CD4-positive, alpha-beta T cell treated with Interleukin-6 for 4 hours (primary cell): ENCODE measurements around the gene INSM1.

Source experiments
- DNase-seq: peaks from one replicate; pipeline ENCODE4 v3.0.0-alpha.2; 2020; ENCODE audit warnings: mixed read lengths

The INSM1 gene

GRCh38 chr20:20363434-20363798 is 4.5 kb upstream of the INSM1 start:
- DNase-seq, result no peak

- DNase-seq, result no peak
Observed at GRCh38 chr20:20363799-20364592, 3.9 kb upstream of the INSM1 start.

GRCh38 chr20:20364593-20365479 is 3.1 kb upstream of the INSM1 start:
- no peak for DNase-seq

- no peak for DNase-seq
Observed at GRCh38 chr20:20365480-20366161, 2.3 kb upstream of the INSM1 start.

GRCh38 chr20:20366551-20366875 is 1.4 kb upstream of the INSM1 start:
- no peak for DNase-seq

- DNase-seq, result no peak
Observed at GRCh38 chr20:20366876-20367574, 879 bp upstream of the INSM1 start.

GRCh38 chr20:20368418-20369249 is 730 bp downstream of the INSM1 start:
- DNase-seq, result no peak

GRCh38 chr20:20369250-20370093 is 1.6 kb downstream of the INSM1 start:
- no peak for DNase-seq

- no peak for DNase-seq
Observed at GRCh38 chr20:20370094-20370575, 2.2 kb downstream of the INSM1 start.

- no peak for DNase-seq
Observed at GRCh38 chr20:20371083-20371482, 3.2 kb downstream of the INSM1 start.

- DNase-seq, result no peak
Observed at GRCh38 chr20:20371681-20372080, 3.8 kb downstream of the INSM1 start.

- DNase-seq, result no peak
Observed at GRCh38 chr20:20373091-20373571, 5.2 kb downstream of the INSM1 start.

GRCh38 chr20:20375862-20376261 is 8.0 kb downstream of the INSM1 start:
- DNase-seq, result no peak

GRCh38 chr20:20386192-20386591 is 18.3 kb downstream of the INSM1 start:
- DNase-seq, result no peak

- DNase-seq, result no peak
Observed at GRCh38 chr20:20390393-20390792, 22.5 kb downstream of the INSM1 start.

GRCh38 chr20:20391115-20391514 is 23.2 kb downstream of the INSM1 start:
- no peak for DNase-seq

GRCh38 chr20:20391766-20392165 is 23.9 kb downstream of the INSM1 start:
- no peak for DNase-seq

- DNase-seq, result no peak
Observed at GRCh38 chr20:20393207-20394120, 25.6 kb downstream of the INSM1 start.

- DNase-seq, result no peak
Observed at GRCh38 chr20:20395087-20395486, 27.2 kb downstream of the INSM1 start.
